NCI-H146 treated with DMSO at 0.1 percent for 48 hours (cell line): ENCODE measurements around the gene SFXN4.

Experiments
- DNase-seq: peaks from one replicate; lab custom pipeline; 2025; ENCODE audit not compliant: unreplicated experiment; lab: John Stamatoyannopoulos, UW

Gene SFXN4, protein sequence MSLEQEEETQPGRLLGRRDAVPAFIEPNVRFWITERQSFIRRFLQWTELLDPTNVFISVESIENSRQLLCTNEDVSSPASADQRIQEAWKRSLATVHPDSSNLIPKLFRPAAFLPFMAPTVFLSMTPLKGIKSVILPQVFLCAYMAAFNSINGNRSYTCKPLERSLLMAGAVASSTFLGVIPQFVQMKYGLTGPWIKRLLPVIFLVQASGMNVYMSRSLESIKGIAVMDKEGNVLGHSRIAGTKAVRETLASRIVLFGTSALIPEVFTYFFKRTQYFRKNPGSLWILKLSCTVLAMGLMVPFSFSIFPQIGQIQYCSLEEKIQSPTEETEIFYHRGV

DNA sequence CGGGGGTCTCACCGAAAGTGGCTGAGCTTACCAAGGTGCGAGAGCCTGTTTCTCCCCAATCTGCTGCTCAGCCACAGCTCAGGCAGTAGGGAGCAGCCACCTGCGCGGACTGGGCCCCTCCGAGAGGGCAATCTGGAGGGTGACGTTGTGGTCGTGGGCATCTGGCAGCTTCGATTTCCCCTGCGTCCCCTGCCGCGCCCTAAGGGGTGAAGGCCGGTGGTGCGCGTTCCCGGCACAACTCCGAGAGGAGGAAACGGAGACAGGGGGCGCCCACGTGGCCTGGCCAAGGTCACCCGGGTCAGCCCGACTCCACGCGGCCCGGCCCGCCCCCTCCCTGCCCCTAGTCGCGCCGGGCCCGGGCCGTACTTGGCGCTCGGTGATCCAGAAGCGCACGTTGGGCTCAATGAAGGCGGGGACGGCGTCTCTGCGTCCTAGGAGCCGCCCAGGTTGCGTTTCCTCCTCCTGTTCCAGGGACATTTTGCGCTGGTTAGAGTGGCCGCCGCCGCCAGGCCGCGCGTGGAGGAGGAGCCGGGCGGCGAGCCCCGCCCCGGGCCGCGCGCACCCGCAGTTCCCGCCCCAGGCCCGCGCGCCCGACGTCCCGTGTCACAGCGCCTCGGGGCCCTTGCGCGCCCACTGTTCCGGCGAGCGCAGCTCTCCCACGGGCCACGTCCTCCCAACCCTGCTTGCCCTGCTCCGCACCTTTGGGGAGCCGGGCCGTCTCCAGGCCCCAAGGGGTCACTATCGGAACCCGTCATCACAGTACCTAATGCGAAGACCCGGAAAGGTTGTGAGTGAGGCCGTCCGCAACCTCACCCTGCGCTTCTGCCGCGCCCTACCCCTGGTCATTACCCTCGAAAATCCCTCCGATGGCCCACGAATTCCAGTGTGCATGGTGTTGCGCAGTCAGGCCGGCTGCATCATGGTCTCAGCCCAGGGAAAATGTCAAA is at the start of gene SFXN4:
SFXN4 (minus strand) TSS at position 544 of the 947 bp plus-strand sequence; CDS start at position 477, 67 bp downstream.
- peak; percentile 44 for DNase-seq

DNA sequence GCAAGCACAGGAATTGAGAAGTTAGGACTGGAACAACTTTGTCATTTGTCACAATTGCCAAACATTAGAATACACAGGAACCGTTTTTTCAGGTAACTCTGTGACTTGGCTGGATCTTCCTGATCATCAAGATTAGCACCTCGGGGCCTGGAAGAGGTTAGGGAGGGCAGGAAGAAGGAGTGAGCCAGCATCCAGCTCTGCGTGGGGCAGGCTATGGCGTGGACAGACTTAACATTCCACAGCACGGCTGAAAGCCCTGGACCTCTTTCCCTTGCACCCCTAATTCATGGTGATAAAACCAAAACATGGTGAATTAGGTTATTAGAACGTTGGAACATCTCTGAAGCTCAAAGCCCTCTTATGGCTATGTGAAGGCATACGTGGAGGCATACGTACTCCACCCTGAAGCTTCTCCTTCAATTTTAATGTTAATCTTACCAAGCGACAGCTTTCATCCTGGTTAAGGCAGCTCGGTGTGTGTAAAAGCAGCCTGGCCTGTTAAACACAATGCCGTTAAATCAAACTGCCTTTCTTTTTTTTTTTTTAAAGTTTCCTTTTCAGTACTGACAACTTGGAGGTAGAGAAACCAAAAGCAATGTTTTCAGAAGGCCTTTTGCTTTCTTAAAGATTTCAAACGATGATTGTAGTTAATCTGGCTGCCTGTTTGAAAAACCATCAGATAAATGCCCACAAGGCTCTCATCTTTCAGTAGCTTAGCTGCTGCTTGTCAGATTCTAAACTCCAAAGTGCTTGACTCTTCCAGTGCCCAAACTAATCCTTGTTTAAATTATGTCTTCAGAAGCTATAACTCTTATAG is 46.3 kb upstream of the SFXN4 start:
- no peak for DNase-seq

DNA sequence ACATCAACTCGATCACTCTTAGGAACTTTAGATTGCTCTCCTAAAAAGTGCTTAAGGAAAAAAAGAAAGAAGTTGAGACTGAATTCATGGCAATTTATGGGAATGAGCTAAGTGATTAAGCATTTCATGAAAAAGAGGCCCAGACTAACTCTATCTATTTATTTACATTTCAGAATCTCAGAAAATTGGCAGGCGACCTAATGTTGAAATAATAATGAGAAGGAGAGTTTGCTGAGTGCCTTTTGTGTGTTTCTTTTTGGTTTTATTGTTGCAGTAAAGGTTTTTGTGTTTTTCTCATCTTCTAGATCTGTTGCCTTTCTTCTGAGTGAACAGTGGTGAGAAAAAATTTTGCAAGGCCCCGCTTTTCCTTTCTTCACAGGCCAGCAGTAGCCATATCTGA is 45.7 kb upstream of the SFXN4 start:
- no peak for DNase-seq

- DNase-seq, result no peak
These were observed 45.1 kb upstream of the SFXN4 start for GRCh38 chr10:119210633-119211032.

DNA sequence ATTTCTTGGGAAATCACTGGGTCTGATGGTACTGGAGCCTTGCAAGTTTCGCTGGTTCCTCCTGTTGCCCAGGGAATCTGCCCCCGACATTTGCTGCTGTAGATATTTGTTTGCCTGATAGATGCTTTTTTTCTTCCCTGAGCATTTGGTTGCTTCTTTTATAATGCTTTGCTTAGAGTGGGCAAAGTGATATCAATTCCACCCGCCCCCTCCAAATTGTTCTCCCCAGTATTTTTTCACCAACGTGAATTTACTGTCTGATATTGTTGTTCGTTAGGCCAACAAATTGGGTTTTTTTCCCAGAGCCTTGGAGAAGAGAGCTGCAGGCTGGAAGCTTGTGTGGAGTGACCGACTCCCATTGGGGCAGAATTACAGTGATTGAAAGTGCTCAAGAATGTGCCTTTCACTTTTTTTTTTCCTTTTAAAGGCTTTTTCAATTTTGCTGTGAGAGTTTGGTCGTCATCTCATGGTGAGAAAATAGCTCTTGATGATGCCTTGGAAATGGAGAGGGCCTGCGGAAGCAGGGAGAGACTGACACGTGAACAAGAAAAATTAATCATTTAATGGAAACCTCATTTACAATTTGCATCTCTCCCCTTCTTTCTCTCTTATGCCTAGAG is 44.3 kb upstream of the SFXN4 start:
- DNase-seq, result no peak

DNA sequence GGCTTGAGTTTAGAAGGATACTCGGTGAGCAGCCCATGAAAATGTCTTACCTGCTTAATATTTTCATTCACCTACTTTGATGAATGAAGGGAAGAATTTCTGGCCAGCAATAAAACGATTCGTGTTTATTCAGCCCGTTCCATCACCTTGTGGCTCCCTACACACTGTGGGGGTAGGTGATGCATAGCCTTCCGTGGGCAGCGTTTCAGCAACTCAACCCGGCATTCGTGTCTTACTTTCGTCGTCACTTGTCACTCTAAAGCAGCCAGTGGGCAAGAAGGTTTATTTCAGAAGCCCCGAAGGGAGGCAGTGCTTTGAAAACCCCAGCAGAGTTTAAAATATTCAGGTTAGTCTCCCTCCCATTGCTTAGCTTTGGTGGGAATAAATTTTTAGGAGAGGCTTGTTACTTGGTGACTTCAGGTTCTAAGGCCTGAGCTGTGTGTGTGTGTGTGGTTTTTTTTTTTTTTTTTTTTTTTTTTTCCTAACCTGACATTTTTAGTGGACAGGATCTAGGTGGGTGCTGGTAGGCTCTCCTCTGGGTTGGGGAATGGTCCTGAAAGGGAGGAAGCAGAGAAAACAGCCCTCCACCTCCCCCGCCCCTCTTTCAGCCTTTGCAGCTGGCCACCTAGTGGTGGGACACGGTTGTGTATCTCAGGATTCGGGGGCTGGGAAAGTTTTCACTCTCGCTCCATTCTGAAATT is 43.7 kb upstream of the SFXN4 start:
- peak; percentile 15 for DNase-seq

DNA sequence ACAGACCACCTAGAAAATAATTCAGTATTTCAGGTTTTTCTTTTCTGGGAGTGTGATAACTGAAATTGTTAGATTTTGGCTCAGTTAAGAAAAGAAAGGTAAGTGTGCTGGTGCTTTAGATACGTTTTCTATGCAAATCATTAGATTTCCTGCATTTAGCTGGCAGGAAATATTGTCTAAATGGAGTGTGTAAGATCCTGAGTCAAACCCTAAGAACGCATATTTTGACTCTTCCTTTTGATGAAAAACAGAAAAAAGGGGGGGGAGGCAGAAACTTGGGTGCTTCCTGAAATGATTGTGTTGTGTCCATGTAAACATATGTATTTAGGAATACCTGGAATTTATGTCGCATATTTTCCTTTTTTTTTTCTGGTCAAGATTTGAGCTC is 43.0 kb upstream of the SFXN4 start:
- no peak for DNase-seq

GRCh38 chr10:119207713-119208552 is 42.4 kb upstream of the SFXN4 start:
- peak; percentile 79 for DNase-seq

DNA sequence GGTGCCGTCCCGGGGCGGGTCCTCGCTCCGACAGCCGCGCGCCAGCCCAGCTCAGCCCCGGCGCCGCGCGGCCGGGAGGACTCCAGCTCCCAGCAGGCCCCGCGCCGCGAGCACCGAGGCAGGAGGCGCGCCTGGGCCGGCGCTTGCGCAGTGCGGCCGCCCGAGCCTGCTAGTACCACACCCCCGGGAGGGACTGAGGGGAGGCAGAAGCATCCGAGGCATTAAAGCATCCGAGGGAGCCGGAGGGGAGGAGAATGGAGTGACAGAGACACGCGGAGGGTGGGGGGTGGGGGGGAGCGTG is 41.8 kb upstream of the SFXN4 start, which contains the start of gene GRK5:
GRK5 (plus strand) TSS at position 206 of the 301 bp plus-strand sequence. CDS start 347 bp downstream, outside the sequence.
- peak; percentile 79 for DNase-seq

DNA sequence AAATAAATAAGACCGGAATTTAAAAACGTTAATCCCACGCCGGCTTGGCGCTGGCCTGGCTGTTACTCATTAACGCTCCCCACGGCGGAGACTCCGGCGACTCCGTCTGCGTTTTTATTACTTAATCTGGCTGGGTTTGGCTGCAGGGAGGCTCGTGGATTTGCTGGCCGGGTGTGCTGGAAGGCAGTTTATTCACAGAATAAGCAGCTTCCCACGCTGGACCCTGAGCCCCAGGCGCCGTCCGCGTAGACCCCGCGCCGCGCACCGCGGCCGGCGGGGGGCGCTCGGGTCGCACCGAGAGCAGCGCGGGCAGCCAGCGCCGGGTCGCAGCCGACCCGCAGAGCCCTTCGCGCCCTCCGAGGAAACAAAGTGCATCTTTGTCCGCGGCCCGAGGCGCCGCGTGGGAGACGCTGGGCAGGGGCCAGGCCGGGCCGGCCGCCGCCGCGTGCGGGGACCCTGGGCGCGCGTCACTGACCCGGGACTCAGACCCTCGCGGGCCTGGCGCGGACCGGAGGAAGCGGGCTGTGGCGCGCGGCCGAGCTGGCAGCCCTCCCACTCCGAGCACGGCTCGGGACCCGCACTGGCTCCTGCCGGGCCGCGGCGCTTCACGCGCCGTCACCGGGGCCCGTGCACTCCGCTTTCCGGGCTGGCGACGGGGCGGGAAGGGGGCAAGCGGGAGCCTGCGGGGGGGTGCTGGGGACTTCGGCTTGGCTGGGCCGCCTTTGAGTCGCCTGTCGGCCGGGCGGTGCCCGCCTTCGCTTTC is 41.3 kb upstream of the SFXN4 start:
- DNase-seq, result no peak

DNA sequence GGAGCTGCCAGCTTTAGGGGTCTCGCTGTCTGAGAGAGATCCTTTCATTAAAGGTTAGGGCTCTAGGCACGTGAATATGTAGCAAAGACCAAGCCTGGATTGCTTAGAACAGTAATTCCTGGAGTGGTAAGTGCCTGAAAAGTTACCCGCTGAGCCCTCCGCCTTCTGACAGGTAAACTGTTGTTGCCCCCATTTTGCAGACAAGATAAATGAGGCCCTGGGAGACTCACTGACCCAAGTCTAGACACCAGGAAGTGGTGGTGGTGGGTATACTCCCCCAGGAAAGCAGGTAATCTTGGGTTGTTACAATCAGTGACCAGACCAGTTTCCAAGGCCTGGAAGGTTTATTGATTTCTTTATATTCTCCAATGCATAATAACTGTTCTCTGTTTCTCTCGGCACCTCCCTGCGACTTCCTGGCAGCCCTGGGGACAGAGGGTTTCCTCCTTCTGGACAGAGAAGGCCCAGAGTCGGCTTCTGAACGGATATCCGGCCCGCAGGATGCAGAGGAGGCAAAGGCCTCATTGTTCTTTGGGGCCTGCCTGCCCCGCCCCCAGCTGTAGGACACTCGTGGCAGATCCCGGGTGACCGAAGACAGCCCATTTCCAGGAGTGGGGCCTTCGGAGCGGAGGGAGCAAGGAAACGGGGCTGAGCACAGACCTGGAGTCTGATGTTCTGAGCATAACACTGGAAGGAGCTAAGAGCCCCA is 40.5 kb upstream of the SFXN4 start:
- no peak for DNase-seq

DNA sequence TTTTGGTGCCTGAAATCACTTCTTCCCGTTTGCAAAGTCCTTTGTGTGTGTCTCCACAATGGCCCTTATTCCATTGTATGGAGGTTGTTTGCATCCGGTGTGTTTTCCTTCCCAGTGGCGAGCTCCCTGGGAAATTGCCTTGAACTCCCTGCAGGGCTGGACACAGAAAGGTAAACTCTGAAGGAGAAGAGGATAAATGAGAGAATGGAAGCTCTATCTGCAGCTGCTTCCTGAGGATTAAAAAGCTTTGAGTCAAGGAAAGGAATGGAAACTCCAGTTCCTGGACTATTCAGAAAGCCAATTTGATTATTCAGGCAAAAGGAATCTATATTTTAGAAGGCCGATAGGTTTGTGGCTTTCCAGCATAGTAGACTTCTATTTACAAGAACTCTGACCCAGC is 37.5 kb upstream of the SFXN4 start:
- peak; percentile 61 for DNase-seq

GRCh38 chr10:119201233-119201632 is 35.7 kb upstream of the SFXN4 start:
- DNase-seq, result no peak

DNA sequence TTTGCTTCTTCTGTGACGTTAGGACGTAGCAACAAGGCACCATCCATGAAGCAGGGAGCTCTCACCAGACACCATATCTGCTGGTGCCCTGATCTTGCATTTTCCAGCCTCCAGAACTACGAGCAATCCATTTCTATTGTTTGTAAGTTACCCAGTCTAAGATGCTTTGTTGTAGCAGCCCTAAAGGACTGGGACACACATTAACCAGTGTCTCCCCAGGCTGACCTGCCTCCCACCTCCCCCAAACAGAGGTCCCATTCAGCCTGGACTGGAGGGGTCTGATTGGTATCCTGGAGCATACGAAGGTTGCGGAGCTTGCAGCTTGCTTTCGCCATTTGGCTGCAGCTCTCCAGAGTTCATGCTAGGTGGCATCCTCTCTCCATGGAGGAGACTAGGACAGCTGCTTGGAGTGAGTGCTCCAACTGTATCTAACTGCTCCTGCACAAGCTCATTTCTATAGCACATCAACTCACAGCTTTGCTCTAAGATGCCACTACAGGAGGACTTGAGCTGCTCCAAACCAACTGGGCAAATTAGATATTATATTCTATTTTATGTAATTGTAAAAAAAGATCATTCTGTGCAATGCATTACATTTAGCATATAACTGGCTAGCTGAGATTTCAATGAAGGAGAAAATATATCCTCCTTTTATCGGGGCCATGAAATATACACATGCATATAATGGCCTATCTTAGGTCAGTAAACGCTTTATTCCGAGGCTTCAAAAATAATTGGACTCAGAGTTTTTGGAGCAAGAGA is 33.9 kb upstream of the SFXN4 start:
- peak; percentile 45 for DNase-seq

DNA sequence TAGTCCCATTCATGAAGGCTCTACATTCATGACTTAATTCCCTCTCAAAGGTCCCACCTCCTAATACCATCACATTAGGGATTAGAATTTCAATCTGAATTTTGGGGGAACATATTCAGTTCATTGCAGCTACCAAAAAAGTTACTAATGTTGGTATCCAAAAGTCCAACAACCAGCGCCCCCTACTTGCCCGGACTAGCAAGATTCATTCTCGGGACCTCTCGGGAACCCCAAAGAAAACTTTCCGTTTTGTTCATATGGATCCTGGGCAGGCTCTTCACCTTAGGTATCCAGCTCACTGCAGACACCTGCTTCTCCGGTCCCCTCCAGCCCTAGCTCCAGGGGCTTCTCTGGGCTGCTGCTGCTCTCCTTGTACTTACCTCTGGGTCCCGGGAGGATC is 32.9 kb upstream of the SFXN4 start:
- no peak for DNase-seq

- DNase-seq, result no peak
These were observed 32.4 kb upstream of the SFXN4 start for GRCh38 chr10:119197921-119198320.

GRCh38 chr10:119191881-119192280 is 26.4 kb upstream of the SFXN4 start:
- DNase-seq, result no peak
